Right lobe of liver (tissue), 6 donors: ENCODE results near the gene JMJD8. TPM values are rescaled to one million over a fixed set of nuclear protein-coding genes. Genes with fewer than 3 reads are reported as not detected.
"Not testable (repeated sequence)": the region's sequence is repeated elsewhere in the genome, so short reads cannot be mapped to it uniquely, and the experiment has no call there.

ENCODE experiments used
- ATAC-seq, 4 donors: fragments of 200-7000 bp; cut with Tn5 transposase; one replicate each; pipeline ENCODE4 v1.9.1; 2020; ENCODE audit warnings: mild to moderate bottlenecking in 4 of 4, moderate library complexity in 4 of 4
- DNase-seq, 3 donors: peaks; one replicate each; pipeline ENCODE4 v3.0.0-alpha.2; 2020
- H3K27ac ChIP-seq, 3 donors: fragments of 200-600 bp; one replicate each; pipeline ENCODE4 v1.8.0; 2022
- H3K27me3 ChIP-seq, 2 donors: fragments of 200-600 bp; one replicate each; pipeline ENCODE4 v1.8.0; 2022
- H3K36me3 ChIP-seq, 4 donors: fragments of 200-600 bp; sonication (generic) in 1 of 4; one replicate each; pipeline versions ENCODE4 v1.5.1 to v1.8.0; 2017 to 2022; ENCODE audit warnings: control low read depth in 1 of 4
- H3K4me1 ChIP-seq, 4 donors: fragments of 200-600 bp; sonication (generic) in 1 of 4; one replicate each; pipeline versions ENCODE4 v1.5.1 to v1.8.0; 2017 to 2022; ENCODE audit warnings: control low read depth in 1 of 4
- H3K4me3 ChIP-seq, 3 donors: fragments of 200-600 bp; one replicate each; pipeline ENCODE4 v1.8.0; 2022
- H3K9me3 ChIP-seq, 4 donors: fragments of 200-600 bp; sonication (generic) in 1 of 4; one replicate each; pipeline versions ENCODE4 v1.5.1 to v1.8.0; 2017 to 2022; ENCODE audit warnings: control low read depth in 1 of 4
- POLR2A ChIP-seq: fragments of 450-650 bp; IDR thresholded peaks from one replicate; pipeline ENCODE4 v1.6.1; 2017; ENCODE audit warnings: antibody characterized with exemption, mild to moderate bottlenecking
- WGBS: methylation state at CpG from one replicate; pipeline ENCODE4 v1.1.6; 2018; ENCODE audit warnings: low coverage, low lambda C conversion rate; ENCODE audit not compliant: insufficient coverage; ENCODE audit errors: missing lambda C conversion rate; 5-methylcytosine and 5-hydroxymethylcytosine counted together
- intact Hi-C, 2 donors: fragments of 100-400 bp; cut with DNase I; formaldehyde crosslinking; loops; one replicate each; pipeline versions ENCODE4 v1.11.2 to v1.14.1; 2022
- total RNA-seq, 6 experiments: library from RNA; depleted of rRNA in 2 of 6; stranded (reverse); fragments of >200 nt in 2 of 6; fragmentation: NEBNext Ultra II Directional in 3 of 6; extraction: Animal tissue kit (Norgen Biotek cat#: 25700) in 3 of 6; gene quantifications; one replicate each; pipeline versions ENCODE4 v1.1.0 to v1.2.4, GENCODE V29; 2016 to 2023
- TF ChIP-seq, protein P1 (sequence below), 4 donors: fragments of 200-600 bp in 3 of 4; fragments of 450-650 bp in 1 of 4; IDR thresholded peaks; one replicate each; pipeline versions ENCODE4 v1.5.1 to v1.8.0; 2016 to 2022; ENCODE audit warnings: antibody characterized with exemption in 4 of 4, mild to moderate bottlenecking in 2 of 4
- donor health status: DM: no; HTN: yes; CAD: no.
- donor health status: DM: no; HTN: no; CAD: no.
- donor health status: DM: no; HTN: no; CAD: no.
- donor health status: DM: no; HTN: yes; CAD: no.
- donor health status: DM: no; HTN: yes; CAD: no.

JMJD8 gene
- total RNA-seq, 6 experiments from 2014 or later = 26.9 to 68.1 (median 36.9) TPM

DNA sequence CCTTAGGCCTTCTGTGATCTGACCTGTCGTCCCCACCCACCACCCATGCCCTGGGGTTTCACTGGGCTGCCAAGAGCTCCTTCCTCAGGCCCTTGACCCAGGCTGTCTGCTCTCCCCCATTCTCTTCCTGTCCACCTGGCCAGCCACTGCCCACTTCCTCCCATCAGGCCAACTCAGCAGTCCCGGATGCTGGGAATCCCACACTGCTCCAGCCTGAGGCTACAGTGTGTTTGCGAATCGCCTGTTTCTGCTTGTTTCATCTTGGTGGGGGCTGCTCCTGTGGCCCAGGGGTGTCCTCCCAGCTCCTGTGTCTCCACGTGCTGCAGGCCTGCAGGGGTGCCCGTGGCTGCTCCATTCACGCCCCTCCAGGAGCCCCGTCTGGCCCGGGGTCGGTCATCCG, 29.9 kb upstream of the JMJD8 start:
- ATAC-seq = no peak
- H3K4me3 ChIP-seq = no peak overlapping the region
- H3K27me3 ChIP-seq = no peaks in the 10 kb centered on the region
- no peaks in the 10 kb centered on the region for H3K9me3 ChIP-seq
- TF ChIP-seq POLR2A = no peak
- TF ChIP-seq, protein P1, sequence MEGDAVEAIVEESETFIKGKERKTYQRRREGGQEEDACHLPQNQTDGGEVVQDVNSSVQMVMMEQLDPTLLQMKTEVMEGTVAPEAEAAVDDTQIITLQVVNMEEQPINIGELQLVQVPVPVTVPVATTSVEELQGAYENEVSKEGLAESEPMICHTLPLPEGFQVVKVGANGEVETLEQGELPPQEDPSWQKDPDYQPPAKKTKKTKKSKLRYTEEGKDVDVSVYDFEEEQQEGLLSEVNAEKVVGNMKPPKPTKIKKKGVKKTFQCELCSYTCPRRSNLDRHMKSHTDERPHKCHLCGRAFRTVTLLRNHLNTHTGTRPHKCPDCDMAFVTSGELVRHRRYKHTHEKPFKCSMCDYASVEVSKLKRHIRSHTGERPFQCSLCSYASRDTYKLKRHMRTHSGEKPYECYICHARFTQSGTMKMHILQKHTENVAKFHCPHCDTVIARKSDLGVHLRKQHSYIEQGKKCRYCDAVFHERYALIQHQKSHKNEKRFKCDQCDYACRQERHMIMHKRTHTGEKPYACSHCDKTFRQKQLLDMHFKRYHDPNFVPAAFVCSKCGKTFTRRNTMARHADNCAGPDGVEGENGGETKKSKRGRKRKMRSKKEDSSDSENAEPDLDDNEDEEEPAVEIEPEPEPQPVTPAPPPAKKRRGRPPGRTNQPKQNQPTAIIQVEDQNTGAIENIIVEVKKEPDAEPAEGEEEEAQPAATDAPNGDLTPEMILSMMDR (IDR thresholded peaks at IDR 0.05) = no peak
- no peak overlapping the region for H3K27ac ChIP-seq
- DNase-seq = no peak
- no peaks in the 10 kb centered on the region for H3K36me3 ChIP-seq
- intact Hi-C loops = loop anchor here (5.0 kb wide), 2 partner anchors 73 to 338 kb away; partner anchors contain the start of genes CHTF18 (in 1 of the 2) and RPUSD1 (in 1 of the 2)
- peaks cover 0 to 20% (median 2%) of the 10 kb centered on the region in 4 donors for H3K4me1 ChIP-seq
- 58% methylated on average over 2 of the region's 11 CpGs for WGBS

- not testable (repeated sequence) for H3K27me3 ChIP-seq, H3K9me3 ChIP-seq, H3K4me3 ChIP-seq, H3K27ac ChIP-seq, DNase-seq, H3K36me3 ChIP-seq
- H3K4me1 ChIP-seq = peaks cover 0 to 20% (median 2%) of the 10 kb centered on the region in 4 donors
- WGBS = 43% methylated on average over 11 of the region's 13 CpGs
- intact Hi-C loops = loop anchor here (5.0 kb wide), 2 partner anchors 75 to 340 kb away; partner anchors contain the start of genes CHTF18 (in 1 of the 2) and RPUSD1 (in 1 of the 2)
- ATAC-seq = peak in 1 of 4 donors; percentile 35
- TF ChIP-seq, protein P1 (IDR thresholded peaks at IDR 0.05) = peak; percentile 36 to 48 (median 38)
Measured at GRCh38 chr16:712740-713250, 28.7 kb upstream of the JMJD8 start.

DNA sequence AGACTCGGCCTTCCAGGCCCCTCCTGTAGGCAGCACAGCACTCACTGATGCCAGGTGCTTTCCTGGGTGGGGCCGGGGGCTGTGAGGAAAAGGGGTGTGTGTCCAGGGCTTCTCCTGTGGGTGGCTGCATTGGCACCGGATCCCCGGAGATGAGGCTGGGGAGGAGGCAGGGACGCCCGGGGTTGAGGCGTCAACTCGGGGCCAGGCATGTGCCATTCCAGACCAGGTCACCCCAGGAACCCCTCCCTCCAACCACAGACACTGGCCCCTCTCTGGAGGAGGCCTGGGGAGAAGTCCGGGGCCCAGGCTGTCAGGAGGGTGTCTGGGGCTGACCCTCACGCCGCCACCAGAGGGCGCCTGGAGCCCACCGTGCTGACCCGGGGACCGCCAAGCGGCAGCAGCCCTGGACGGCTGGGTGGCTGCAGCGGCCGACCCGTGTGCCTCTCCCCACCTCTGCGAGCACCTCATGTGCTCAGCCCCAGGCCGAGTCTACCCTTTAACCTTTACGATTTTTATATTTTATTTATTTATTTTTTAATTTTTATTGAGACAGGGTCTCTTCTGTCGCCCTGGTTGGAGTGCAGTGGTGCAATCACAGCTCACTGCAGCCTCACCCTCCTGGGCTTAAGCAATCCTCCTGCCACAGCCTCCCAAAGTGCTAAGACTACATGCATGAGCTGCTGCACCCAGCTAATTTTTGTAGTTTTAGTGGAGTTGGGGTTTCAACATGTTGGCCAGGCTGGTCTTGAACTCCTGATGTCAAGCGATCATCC, 27.6 kb upstream of the JMJD8 start:
- H3K36me3 ChIP-seq = no peaks in the 10 kb centered on the region
- peaks cover 0 to 20% (median 2%) of the 10 kb centered on the region in 4 donors for H3K4me1 ChIP-seq
- no peak overlapping the region for H3K27ac ChIP-seq
- no peak for TF ChIP-seq POLR2A
- TF ChIP-seq, protein P1 (IDR thresholded peaks at IDR 0.05) = peak; percentile 91 to 96 (median 94)
- peak; percentile 70 to 75 (median 72) for ATAC-seq
- no peaks in the 10 kb centered on the region for H3K27me3 ChIP-seq
- peak; percentile 82 to 86 (median 86) for DNase-seq
- intact Hi-C loops = loop anchor here (5.0 kb wide), 2 partner anchors 76 to 341 kb away; partner anchors contain the start of genes CHTF18 (in 1 of the 2) and RPUSD1 (in 1 of the 2)
- no peaks in the 10 kb centered on the region for H3K9me3 ChIP-seq
- WGBS = 2% methylated on average over 14 of the region's 25 CpGs
- H3K4me3 ChIP-seq = no peak overlapping the region

- Histone ChIP-seq H3K4me1 (peaks cover 0 to 13% (median 0%) of the 10 kb centered on the region in 4 donors), H3K36me3 (no peaks in the 10 kb centered on the region), H3K27me3 (no peaks in the 10 kb centered on the region), H3K9me3 (no peaks in the 10 kb centered on the region), H3K27ac (no peak overlapping the region), H3K4me3 (no peak overlapping the region)
- intact Hi-C loops = loop anchor here (5.0 kb wide), 2 partner anchors 76 to 341 kb away; partner anchors contain the start of genes CHTF18 (in 1 of the 2) and RPUSD1 (in 1 of the 2)
- TF ChIP-seq, protein P1 (IDR thresholded peaks at IDR 0.05) = no peak
- no peak for TF ChIP-seq POLR2A
- WGBS = 38% methylated on average over 2 of the region's 12 CpGs
- no peak for ATAC-seq
- no peak for DNase-seq
Measured at GRCh38 chr16:711084-711483, 26.9 kb upstream of the JMJD8 start.
